HL-60 (cell line): Measurements from ENCODE around the gene WRAP73.

Experiments used
- DNase-seq, 2 experiments: peaks; one replicate each; pipeline ENCODE4 v3.0.0-alpha.2; 2010 to 2020; ENCODE audit warnings: low read depth in 1 of 2, low spot score in 1 of 2
- H3K27ac ChIP-seq: fragments of 250-450 bp; sonication (Bioruptor Pico); replicated peaks from 2 replicates; pipeline ENCODE4 v1.5.1; 2020; ENCODE audit warnings: mild to moderate bottlenecking, moderate library complexity
- H3K27me3 ChIP-seq: fragments of 250-450 bp; sonication (Bioruptor Pico); 2 replicates; pipeline ENCODE4 v1.5.1; 2021; ENCODE audit warnings: mild to moderate bottlenecking, moderate library complexity; ENCODE audit not compliant: insufficient read depth, poor library complexity, severe bottlenecking
- H3K4me3 ChIP-seq: replicated peaks from 2 replicates; pipeline ENCODE4 v1.5.1; 2011; ENCODE audit warnings: mild to moderate bottlenecking, control low read depth, low read length; ENCODE audit not compliant: insufficient read depth
- GABPA ChIP-seq: IDR thresholded peaks from 2 replicates; pipeline ENCODE4 v1.6.1; 2012; ENCODE audit warnings: low read depth
- POLR2AphosphoS5 ChIP-seq: IDR thresholded peaks from 2 replicates; pipeline ENCODE4 v1.6.1; 2012; ENCODE audit warnings: low read depth
- SPI1 ChIP-seq: IDR thresholded peaks from 2 replicates; pipeline ENCODE4 v1.6.1; 2012; ENCODE audit warnings: low read depth, mild to moderate bottlenecking, borderline replicate concordance
- TF ChIP-seq, protein P1 (sequence below): IDR thresholded peaks from 2 replicates; pipeline ENCODE4 v1.6.1; 2012; ENCODE audit warnings: low read depth; ENCODE audit not compliant: insufficient replicate concordance
- TF ChIP-seq, protein P2 (sequence below): IDR thresholded peaks from one replicate; pipeline ENCODE4 v1.5.1; 2011; ENCODE audit warnings: low read length, control low read depth, inconsistent platforms; ENCODE audit not compliant: insufficient read depth

Gene WRAP73

DNA sequence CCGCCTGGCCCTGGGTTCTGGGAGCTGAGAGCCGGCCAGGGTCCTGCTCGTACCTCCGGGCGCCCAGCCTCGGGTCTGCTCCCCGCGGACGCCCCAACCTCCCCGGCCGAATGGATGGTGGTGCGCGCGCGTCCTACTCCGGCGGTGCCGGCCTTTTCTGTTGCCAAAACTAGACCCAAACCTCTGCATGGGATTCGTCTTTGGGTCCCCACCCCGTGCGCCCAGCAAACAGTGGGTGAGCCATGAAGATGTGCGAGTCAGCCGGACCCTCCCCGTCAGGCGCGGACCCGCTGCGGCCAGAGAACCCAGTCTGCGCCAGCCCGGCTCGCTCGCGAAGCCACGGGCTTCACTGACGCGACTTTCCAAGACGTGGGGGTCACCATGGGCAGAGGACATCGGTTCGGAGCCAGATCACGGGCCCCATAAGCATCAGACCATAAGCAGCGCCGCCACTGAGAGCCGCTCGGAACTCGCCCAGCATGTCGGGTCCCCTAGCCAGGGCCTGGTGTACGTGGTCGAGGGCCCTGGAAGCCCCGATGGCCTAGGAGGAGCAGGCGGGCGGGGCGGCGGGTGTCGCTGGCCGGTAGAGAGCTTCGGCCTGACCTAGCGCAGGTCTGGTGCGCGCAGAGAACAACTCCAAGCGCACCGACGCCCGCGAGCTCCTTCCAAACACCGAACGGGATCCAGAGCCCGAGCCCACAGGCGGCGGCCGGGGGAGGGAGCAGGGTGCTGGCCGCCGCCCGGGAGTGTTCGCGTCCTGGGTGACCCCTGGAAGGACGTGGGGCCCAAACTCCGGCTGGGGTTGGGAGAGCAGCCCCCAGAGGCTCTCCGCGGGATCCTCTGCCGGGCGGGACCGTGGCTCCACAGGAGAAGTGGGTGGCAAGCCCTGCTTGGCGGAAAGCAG lies 1.4 kb upstream of the WRAP73 start:
- no peak overlapping the region for H3K27ac ChIP-seq
- TF ChIP-seq POLR2AphosphoS5 (no peak), SPI1 (no peak), GABPA (no peak)
- TF ChIP-seq, protein P1, sequence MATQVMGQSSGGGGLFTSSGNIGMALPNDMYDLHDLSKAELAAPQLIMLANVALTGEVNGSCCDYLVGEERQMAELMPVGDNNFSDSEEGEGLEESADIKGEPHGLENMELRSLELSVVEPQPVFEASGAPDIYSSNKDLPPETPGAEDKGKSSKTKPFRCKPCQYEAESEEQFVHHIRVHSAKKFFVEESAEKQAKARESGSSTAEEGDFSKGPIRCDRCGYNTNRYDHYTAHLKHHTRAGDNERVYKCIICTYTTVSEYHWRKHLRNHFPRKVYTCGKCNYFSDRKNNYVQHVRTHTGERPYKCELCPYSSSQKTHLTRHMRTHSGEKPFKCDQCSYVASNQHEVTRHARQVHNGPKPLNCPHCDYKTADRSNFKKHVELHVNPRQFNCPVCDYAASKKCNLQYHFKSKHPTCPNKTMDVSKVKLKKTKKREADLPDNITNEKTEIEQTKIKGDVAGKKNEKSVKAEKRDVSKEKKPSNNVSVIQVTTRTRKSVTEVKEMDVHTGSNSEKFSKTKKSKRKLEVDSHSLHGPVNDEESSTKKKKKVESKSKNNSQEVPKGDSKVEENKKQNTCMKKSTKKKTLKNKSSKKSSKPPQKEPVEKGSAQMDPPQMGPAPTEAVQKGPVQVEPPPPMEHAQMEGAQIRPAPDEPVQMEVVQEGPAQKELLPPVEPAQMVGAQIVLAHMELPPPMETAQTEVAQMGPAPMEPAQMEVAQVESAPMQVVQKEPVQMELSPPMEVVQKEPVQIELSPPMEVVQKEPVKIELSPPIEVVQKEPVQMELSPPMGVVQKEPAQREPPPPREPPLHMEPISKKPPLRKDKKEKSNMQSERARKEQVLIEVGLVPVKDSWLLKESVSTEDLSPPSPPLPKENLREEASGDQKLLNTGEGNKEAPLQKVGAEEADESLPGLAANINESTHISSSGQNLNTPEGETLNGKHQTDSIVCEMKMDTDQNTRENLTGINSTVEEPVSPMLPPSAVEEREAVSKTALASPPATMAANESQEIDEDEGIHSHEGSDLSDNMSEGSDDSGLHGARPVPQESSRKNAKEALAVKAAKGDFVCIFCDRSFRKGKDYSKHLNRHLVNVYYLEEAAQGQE = no peak
- TF ChIP-seq, protein P2, sequence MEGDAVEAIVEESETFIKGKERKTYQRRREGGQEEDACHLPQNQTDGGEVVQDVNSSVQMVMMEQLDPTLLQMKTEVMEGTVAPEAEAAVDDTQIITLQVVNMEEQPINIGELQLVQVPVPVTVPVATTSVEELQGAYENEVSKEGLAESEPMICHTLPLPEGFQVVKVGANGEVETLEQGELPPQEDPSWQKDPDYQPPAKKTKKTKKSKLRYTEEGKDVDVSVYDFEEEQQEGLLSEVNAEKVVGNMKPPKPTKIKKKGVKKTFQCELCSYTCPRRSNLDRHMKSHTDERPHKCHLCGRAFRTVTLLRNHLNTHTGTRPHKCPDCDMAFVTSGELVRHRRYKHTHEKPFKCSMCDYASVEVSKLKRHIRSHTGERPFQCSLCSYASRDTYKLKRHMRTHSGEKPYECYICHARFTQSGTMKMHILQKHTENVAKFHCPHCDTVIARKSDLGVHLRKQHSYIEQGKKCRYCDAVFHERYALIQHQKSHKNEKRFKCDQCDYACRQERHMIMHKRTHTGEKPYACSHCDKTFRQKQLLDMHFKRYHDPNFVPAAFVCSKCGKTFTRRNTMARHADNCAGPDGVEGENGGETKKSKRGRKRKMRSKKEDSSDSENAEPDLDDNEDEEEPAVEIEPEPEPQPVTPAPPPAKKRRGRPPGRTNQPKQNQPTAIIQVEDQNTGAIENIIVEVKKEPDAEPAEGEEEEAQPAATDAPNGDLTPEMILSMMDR = no peak
- H3K4me3 ChIP-seq = no peak overlapping the region
- DNase-seq = no peak
- H3K27me3 ChIP-seq = peaks cover 52% of the 10 kb centered on the region

DNA sequence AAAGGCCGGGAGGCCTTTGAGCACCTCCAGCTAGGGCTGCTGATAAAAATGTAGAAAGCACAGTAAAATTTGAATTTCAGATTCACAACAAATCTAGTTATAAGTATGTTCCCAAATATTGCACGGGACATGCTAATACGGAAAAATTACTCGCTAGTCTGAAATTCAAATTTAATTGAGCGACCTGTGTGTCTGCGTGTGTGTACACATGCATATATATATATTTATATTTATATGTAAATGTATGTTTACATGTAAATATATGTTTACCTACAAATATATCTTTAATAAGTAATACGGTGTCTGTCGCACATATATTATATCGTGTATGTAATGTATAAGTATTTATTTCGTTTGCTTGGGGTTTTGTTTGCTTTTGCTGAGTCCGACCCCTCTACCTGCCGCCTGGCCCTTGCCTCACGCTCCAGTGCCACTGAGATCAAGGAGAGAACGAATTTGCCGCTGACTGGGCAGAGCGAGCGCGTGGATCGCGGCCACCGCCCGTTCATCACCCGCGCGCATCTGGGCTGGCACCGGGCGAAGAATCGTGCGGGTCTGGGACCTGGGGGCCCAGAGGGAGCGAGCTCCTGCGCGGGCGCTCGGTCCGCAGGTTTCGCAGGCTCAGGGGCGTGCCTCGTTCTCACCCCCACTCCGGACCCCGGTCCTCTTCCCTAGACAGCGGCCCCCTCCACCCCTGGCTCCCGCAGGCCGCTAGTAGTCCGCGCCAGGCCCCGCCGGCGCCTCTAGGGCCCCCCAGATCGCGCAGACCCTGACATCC lies 534 bp upstream of the WRAP73 start:
- H3K27me3 ChIP-seq = peaks cover 46% of the 10 kb centered on the region
- TF ChIP-seq GABPA (no peak), POLR2AphosphoS5 (no peak), SPI1 (no peak)
- TF ChIP-seq, protein P1 = no peak
- TF ChIP-seq, protein P2 = no peak
- H3K27ac ChIP-seq = no peak overlapping the region
- no peak for DNase-seq
- no peak overlapping the region for H3K4me3 ChIP-seq

DNA sequence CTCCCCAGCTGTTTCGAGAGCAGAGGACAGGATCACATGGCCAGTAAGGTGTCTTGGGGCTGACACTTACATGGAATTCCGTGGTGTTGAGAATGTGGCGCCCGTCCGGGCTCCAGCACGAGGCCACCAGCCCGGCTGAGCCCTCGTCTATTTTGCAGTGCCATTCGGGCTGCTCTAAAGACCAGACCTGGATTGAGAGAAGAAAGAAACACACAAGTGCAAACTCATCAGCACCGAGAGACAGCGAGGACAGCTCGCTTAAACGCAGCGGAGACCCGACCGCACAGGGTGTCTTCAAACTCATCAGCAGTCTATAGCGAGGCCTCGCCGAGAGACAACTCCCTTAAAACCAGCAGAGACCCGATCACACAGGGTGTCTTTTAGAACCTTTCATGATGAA lies 3.3 kb downstream of the WRAP73 start:
- TF ChIP-seq GABPA (no peak), SPI1 (no peak), POLR2AphosphoS5 (no peak)
- TF ChIP-seq, protein P2 = no peak
- TF ChIP-seq, protein P1 = no peak

More for the DNA sequence above, 3.3 kb downstream of the WRAP73 start:
- Histone ChIP-seq H3K4me3 (no peak overlapping the region), H3K27ac (no peak overlapping the region), H3K27me3 (peaks cover 14% of the 10 kb centered on the region)
- DNase-seq = no peak
